A375 (cell line): ENCODE results near the gene SPTLC3. TPM values are rescaled to one million over a fixed set of nuclear protein-coding genes. Genes with fewer than 3 reads are reported as not detected.

Source experiments
- total RNA-seq: library from RNA; depleted of rRNA; stranded (reverse); fragments of >200 nt; shearing (Covaris generic); gene quantifications from 2 replicates; pipeline ENCODE4 v1.2.3, GENCODE V29; 2014; rRNA removed

SPTLC3 gene
- total RNA-seq = 2.6 and 3.0 TPM in 2 replicates

DNA sequence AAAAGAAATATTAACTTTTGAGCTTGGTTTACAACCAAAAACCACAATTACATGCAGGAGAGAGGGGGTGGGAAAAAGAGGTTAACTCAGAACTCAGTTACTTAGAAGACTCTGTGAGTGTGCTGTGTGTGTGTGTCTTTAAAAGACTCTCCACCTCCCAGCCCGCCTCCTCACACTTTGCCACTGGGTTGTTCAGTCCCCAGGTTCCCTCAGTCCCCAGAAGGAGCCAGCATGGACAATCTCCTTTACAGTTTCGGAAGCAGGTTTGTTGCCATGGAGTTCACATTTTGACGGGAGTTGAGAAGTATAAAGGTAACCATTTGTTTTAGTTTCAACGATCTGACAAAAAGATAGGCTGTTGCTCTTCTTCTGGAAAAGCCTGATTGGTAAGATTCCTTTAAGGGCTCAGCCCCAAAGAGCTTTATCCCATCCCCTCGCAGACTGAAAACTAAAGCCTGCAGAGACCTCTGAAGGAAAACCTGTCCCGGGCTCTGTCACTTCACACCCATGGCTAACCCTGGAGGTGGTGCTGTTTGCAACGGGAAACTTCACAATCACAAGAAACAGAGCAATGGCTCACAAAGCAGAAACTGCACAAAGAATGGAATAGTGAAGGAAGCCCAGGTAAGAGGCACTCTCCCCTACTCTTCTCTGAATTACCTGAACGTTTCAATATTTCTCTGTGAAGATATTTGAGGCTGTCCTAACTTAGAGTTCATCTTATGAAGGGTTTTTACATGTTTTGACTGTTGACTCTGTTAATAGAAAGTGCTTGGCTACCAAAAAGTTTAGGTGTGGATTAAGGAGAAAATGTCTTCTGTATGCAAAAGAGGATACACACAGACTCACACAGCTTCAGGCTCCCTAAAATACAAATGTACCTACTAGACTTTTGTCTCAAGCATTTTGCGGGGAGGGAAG, at the start of gene SPTLC3:
TSS of gene SPTLC3 (plus strand) at position 212 of the 921 bp plus-strand sequence. CDS start at position 508, 296 bp downstream.

Other genes starting within 250 kb of the SPTLC3 start
- gene ISM1, start 212.3 kb downstream of the SPTLC3 start, total RNA-seq = 0.03 and 0.08 TPM in 2 replicates